ENCODE measurements around the gene NET1.
A peak's percentile ranks its signal among the peaks of the same experiment; 100 is the strongest.

NET1 gene

DNA sequence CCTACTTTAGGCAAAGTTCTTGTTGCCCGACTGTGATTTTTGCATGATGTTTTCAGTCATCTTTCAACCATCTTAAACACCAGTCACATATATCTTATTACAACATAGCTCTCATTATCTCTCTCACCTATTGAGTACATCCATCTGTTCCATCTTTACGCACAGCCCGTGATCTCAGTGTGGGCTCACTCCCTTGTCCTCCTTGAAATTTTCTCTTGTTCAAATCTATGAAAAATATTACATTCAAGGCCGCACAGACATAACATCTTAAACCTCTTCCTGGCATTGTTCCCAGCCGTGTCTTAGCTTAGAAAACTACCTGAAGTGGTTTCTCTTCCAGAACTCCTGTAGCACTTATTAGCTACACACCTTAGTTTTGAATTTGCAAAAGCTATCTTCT, 32.6 kb downstream of the NET1 start:
- no peak for DNase-seq

DNA sequence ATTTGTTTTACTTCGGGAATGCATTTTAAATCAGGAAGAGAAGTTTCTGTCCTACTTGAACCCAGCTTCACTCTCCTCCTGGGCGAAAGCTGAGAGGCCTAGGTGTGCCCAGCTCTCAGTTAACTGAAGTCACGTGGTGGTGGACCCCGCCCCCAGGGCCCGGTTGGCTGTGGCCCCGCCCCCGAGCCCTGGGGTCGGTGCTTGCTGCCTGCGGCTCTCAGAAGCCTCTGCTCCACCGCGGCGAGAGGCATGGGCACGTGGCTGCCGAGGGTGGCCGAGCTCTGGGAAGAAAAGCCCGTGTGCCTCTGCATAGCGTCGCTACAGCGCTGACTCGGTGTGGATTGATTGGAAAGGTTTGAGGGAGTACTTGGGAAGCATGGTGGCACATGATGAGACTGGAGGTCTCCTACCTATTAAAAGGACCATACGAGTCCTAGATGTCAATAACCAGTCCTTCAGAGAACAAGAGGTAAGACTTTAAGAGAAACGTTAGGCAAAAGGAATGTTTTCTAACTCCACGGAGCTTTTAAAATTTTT, 34.1 kb downstream of the NET1 start:
- peak; percentile 67 to 88 for DNase-seq

DNA sequence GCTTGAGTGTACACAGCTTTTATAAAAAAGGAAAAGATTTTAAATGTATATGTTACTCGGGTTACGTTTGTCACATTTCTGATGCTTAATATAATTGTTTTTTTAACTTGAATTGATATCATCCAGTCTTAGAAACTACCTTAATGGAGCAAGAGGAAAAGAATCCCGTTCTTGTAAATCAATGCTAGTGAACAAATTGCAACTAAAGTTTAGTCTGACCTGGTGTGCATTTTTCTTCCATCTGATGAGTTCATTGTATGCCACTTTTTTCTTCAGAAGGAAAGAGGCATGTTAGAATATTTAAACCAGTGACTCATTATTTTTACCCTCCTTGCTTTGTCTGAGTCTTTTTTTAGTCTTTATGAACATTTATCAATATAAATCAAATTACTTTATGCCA, 34.7 kb downstream of the NET1 start:
- no peak for DNase-seq

DNA sequence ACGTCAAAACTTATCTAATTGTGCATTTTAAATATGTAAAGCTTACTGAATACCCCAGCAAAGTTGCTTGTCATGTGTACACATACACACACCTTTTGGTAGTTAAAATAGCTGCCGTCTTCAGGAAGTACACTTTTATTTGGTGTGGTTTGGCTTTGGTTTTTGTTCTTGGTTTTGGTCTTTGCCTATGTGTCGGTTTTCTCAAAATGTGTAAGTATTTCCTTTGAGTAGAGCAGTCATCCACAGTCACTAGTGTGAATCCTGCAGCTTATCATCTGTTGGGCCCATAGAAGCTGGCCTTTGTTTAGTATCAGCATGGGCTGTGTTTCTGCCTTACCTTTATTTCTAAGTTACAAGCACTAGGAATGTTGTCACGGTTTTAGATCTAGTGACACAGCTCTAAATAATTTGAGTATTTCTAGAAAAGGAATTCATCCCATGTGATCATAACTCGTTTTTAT, 35.3 kb downstream of the NET1 start:
- DNase-seq = no peak

DNA sequence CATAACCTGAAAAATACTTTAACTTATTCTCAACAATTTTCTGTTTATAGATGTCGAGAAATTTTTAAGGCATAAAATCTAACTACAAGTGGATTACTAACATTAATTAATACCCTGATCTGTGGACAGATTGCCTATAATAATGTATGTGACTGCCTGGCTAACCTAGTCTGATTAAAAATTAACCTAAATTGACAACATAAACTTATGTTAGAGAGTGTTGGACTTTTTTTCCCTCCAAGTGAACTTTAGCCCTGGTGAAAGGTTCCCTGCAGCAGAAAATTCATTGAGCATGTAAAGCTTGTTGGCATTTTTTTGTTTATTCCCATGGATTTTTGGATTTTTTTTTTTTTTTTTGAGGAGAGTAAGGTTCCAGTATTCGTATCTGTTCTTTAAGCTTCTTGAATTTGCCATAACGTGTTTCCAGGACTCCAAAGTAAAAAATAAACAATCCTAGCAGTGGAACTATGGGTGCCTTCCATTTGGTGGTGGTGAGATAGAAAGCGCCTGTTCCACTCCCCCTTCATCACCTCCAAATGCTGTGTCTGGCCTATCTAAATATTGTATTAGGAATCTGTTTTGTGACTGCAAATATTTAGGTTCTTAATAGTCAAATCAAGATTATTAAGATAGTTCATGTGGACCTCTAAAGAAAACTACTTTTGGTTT, 36.1 kb downstream of the NET1 start:
- DNase-seq = no peak

DNA sequence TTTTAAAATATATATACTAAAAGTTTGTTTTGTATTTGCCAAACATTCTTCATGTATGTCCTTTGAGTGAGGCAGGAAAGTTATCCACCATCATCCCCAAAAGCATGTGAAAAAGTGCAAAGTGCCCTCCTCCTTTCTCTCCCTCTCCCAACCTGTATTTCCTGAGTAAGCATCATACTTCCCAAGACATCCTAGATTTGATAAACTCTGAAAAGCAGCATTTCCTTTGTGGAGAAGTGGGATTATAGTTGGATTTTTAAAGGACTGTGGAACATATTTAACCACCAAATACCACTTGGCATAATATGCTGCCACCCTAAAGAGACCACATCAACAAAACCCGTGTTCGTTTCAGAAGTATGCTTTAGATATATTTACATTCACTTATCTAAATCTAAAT, 36.9 kb downstream of the NET1 start:
- DNase-seq = no peak

DNA sequence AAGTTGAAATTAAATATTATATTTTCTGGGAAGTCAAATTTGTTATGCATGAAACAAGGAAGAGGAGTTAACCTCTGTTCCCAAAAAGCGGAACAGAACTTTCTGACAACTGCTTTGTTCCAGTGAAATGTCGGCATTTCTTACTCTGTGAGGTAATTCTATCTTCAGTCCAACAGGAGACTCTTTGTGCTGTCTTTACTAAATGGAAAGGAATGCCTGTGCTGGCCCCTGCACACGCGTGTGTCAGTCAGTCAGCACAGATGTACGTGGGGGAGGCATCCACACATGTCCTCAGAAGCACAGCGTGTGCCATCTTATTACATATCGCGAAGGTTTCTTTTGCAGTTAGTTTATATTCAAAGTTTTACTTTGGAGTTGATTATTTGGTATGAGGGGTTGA, 37.5 kb downstream of the NET1 start:
- no peak for DNase-seq

DNA sequence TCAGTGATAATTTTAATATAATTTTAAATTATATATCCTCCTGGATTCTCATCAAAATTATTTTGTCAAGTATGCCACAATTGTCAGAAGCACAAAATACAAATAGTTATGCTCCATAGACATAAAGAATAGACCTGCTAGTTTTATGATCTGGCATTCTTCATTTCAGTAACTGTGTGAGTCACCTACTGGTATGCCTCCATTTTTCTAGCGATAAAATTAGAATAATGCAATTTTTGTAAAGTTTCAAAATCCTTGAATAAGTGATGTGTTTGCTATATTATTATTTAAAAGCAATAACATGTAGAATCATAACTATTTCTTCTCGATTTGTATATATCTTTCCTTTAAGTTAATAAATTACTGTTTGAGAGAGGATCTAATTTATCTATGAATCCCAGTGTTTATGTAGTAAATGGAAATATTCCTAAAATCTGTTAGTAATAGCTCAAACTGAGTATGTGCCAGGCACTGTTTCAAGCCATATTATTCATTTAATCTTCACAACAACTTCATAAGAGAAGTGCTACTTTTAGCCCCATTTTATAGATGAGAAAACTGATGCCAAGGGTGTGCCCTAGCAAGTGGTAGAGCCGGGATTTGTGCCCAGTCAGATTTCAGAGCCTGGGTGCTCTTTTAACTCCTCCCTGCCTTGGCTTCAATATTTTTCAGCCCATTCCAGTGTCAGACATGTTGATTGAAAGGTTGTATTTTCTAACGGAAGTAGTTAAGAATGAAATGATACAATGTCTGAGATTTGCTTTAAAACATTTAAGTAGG, 38.4 kb downstream of the NET1 start:
- DNase-seq = no peak

DNA sequence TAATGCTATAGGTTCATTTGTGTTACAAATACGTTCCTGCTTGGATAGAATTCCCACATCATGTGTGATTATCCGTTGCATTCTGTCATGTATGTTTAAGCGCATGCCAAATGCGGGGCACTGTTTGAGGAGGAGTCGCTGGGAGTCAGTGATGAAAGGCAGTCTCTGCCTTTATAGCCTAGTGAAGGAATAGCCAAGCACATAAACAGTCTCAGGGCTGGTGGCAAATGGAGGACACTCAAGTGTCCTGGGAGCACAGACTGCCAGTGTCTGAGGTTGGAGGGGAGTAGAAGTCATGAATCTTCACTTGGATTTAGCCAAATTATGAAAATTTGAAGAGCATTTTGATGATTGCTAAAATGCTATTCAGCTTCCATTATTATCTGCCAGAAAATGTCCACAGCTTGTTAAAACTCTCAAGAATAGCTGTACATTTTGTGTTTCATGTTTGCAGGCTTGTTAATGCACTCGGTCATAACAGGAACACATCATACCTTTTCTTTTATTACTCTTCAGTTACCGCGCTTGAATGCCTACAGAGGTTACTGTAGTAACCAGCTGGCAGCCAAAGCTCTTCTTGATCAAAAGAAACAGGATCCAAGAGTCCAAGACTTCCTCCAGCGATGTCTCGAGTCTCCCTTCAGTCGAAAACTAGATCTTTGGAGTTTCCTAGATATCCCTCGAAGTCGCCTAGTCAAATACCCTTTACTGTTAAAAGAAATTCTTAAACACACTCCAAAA, 41.6 kb downstream of the NET1 start:
- DNase-seq = no peak

DNA sequence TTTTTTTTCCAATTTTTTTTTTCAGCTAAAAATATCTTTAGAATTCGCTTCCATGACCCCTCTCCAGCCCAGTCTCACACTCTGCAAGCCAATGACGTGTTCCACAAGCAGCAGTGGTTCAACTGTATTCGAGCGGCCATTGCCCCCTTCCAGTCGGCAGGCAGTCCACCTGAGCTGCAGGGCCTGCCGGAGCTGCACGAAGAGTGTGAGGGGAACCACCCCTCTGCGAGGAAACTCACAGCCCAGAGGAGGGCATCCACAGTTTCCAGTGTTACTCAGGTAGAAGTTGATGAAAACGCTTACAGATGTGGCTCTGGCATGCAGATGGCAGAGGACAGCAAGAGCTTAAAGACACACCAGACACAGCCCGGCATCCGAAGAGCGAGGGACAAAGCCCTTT, 44.2 kb downstream of the NET1 start:
- no peak for DNase-seq

DNA sequence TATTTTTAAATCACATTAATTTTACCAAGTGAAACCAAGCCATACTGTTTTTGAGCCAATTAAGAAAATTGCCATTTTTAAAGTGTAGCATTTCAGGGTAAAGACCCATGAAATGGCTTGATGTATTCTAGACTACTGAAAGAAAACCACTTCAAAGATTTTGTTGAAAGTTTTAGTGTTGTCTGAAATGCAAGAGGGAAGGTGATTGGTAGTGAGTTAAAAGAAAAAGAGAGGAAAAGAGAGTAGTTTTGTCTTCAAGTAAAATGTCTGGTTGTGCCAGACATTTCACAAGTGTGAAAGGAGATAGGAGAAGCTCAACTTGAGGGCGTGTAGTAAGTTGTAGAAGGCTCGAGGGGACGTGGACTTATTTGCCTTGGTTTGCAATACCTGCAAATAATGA, 45.4 kb downstream of the NET1 start:
- no peak for DNase-seq

DNA sequence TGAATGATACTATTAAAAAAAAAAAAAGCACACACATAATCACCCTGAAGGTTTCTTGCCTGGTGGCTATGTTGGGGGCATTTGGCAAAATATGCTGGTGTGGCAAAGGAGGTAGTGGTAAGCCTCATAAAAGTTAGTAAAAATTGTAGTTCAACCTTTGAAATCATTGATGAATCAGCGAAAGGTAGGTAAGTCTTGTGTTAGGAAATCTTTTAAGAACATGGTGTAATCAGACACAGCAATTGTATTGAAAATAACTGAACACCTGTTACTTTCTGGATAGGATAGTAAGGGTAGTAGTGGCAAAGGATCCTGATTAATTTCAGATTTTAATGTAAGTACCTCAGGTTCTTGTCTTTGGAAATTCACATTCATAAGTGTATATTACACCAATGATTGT, 46.1 kb downstream of the NET1 start:
- DNase-seq = no peak

DNA sequence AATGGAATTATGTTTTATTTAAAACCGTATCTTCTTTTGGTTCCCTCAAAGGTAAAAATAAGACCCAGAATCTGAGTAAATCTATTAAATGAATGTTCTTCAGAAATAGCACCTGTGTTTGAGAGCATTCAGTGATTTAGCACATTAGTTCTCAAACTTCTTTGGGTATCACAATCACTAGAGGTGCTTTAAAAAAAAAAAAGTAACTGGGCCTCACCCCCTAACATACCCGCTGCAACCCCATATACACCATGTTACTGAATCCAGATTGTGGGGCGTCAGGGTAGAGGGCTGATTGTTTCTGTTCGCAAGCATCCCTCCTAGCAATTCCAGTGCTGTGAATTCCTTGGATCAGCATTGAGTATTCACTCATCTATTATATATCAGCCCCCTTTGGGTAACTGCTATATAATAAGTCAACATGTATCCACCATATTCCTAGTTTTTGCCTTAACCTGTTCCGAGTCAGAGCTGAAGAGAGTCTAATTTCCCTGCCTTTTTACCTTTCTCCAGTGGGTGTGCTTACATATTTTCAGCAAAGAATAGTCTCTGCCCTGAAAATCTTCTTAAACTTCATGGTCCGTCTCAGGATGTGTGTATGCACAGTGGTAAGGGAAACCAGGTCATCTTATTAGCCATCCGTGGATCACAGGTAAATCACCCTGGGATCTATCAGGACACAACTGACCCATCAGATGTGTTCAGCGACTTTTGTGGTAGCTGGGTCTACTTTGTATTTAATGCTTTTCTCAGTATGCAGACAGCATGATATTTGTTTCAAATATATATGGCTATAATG, 46.8 kb downstream of the NET1 start:
- DNase-seq = no peak

DNA sequence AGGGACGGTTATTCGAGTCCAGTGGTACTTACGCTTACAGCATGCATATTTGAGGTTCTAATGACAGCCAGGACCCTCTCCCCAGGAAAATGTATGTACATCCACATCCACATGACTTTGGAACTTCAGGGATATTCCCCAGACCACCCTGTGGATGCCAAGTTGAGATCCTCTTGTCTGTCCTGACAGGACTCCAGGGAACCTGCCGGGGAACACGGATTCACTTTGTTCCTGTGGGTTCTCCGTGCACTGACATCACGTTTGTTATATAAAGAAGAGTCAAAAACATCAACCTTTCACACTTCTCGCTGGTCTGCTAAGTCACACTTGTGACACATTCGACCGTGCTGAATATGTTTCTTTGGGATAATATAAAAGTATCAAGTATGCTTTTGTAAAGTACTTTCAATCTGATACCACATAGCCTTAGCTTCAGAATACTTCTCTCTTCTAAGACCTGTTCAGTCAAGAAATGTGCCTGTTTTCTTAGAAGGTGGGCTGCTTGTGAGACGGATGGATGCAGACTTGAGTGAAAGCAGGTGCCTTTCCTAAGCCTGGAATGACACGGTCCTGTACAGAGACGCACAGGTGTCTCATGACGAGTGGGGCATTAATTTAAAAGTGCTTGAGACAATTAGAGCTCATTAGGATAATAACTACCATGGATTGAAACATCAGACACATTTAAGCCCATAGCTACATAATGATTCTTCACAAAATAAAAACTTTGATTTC, 48.3 kb downstream of the NET1 start:
- no peak for DNase-seq

DNA sequence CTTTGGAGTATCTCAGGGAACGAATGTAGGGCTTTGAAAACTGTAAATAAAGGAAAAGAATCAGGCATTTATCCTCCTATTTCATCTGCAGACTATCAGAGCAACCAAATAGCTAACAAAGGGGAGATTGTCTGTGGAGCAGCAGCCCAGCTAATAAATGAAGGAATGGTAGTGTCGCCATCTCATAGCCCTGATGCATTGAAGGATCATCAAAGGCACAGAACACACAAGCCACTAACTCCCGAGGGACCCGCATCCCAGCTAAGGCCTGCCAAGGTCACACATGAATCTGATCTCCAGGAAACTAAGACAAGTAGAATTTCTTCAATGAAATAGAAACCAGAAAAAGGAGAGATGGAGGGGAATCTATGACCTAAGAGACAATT, 48.8 kb downstream of the NET1 start:
- no peak for DNase-seq

DNA sequence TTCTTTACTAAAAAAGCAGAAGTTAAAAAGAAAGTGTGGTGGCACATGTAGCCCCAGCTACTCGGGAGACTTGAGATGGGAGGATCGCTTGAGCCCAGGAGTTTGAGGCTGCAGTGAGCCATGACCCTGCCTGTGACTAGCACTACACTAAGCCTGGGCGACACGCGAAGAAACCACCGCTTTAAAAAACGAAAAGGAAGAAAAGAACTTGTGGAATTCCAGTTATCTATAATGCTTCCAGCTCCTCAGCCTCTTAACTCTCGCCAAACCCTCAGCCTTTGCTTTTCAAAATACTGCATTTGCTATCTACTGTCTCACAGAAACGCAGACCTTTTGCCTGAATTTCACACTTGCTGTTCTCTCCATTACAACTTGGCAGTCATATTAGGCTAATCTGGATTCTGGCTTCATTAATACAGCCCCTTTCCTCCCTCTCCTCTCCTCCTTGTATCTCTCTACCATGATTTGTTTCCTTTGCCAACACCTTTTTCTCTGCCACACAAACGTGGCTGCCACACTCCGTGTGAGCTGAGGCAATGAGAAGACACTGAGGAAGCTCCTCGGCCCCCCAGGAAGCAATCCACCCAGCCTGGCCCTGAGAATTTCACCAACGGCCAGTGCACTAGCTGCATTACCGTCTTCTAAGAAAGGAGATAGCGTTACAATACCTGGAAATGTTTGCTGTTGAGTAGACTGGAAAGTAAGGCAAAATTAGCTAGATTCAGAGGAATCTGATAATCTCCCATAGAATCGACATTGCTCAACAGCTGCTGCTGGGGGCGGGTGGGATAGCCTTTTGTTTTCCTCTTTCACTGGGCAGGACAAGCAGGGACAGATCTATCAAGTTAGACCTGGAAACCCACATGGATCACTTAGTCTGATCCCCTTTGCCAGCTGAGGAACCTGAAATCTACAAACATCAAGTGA, 49.8 kb downstream of the NET1 start:
- DNase-seq = no peak

DNA sequence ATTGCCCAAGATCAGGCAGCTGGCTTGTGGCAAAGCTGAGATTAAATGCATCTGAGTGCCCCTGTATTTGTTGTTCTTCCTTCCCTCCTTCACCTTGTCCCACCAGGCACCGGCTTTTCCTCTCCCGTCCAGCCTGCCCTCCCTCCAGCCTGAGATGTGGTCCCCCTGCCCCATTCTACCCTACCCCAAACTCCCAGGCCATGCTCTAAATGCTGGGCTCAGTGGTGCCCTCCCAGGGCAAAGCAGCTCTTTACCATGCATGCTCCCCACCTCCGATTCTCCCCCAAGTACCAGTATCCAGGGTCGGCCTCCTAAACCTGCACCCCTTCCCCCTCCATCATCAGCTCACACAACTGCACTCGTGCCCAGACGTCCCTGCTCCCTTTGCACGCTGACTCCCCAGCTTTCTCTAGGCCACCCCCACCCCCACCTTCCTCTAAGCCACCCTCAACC, 50.5 kb downstream of the NET1 start:
- no peak for DNase-seq

DNA sequence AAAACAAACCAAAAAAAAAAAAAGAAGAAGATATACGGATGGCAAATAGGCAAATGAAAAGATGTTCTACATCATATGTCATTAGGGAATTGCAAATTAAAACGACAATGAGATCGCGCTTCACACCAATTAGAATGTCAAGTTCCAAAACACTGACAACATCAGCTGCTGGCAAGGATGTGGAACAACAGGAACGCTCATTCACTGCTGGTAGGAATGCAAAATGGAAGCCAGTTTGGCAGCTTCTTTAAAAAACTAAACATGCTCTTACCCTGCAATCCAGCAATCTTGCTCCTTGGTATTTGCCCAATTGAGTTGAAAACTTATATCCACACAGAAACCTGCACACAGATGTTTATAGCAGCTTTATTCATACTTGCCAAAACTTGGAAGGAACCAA, 52.2 kb downstream of the NET1 start:
- no peak for DNase-seq

DNA sequence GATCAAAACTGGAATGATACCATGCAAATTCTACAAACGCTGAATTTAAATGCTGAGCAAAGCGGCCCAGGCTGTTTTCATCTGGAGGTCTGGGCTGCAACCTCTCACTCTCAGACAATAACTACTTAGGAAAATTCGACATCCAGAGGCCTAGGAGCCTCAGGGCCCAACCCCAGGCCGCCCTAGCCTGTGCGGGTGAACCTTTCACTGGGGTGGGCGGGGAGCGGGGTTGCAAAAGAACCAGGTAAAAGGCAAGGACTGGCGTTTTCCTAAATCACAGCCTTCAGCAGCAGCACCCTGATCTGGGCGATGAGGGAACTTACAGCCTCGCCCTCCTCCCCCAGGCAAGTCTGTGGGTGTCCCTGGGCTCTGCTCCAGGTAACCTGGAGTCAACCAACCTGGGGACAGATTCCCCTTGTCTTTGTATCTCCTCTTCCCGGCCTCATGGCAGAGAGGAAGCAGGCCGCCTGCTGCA, 53.7 kb downstream of the NET1 start:
- DNase-seq = peak; percentile 81 to 89

DNA sequence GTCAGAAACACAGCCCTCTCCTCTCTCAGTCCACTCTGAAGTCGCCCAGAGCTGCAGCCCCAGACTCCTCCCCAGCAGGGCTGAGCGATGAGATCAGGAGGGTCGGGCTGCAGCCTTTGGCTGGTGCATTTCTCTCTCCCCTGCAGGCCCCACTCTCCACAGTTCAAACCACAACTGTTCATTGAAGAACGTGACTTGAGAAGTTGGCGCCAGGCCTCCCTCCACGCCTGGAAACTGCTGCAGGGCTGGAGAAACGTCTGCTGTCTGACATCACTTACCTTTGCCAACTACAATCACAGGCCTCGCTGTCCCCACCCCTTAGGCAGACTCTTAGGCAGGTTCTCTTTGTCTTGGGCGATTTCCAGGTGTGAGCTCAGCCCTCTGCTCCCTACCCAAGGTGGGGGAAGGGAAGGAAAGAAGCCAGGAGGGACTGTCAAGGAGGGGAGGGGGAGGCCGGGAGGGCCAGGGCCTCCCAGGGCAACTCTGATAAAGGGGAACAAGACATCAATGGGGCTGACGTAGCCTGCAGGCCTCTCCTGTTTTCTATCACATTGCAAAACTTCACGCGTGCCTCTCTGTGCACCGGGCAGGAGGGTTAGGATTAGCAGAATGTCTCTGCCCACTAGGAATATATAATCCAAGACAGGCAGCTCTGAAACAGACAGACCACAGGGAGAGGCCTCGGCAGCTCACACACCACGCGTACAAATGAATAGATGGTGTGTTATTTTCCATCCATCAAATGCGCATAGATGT, 54.3 kb downstream of the NET1 start:
- DNase-seq = peak in 1 of 2 experiments; percentile 49
